Daoy (cell line): Measurements from ENCODE around the gene CSTPP1. TPM values are rescaled to one million over a fixed set of nuclear protein-coding genes. Genes with fewer than 3 reads are reported as not detected.
A peak's percentile ranks its signal among the peaks of the same experiment; 100 is the strongest.
"Not testable (repeated sequence)": the region's sequence is repeated elsewhere in the genome, so short reads cannot be mapped to it uniquely, and the experiment has no call there.

Experiments used
- DNase-seq: peaks from one replicate; pipeline ENCODE4 v3.0.0-alpha.2; 2015; ENCODE audit warnings: low read depth
- total RNA-seq: library from RNA; depleted of rRNA; stranded (reverse); fragments of >200 nt; shearing (Covaris generic); gene quantifications from 2 replicates; pipeline ENCODE4 v1.2.3, GENCODE V29; 2014

The CSTPP1 gene
- total RNA-seq, 1 experiment from 2014 or later: 16.1 TPM

DNA sequence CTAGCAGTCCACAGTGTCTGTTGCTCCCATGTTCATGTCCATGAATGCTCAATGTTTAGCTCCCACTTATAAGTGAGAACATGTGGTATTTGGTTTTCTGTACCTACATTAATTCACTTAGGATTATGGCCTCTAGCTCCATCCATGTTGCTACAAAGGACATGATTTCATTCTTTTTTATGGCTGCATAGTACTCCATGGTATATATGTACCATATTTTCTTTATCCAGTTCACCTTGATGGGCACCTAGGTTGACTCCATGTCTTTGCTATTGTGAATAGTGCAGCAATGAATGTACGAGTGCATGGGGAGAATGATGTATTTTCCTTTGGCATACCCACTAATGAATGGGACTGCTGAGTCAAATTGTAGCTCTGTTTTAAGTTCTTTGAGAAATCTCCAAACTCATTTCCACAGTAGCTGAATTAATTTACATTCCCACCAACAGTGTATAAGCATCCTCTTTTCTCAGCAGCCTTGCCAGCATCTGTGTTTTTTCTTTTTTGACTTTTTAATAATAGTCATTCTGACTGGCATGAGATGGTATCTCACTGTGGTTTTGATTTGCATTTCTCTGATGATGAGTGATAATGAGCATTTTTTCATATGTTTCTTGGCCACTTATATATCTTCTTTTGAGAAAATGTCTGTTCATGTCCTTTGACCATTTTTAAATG lies 53.4 kb downstream of the CSTPP1 start:
- not testable (repeated sequence) for DNase-seq

DNA sequence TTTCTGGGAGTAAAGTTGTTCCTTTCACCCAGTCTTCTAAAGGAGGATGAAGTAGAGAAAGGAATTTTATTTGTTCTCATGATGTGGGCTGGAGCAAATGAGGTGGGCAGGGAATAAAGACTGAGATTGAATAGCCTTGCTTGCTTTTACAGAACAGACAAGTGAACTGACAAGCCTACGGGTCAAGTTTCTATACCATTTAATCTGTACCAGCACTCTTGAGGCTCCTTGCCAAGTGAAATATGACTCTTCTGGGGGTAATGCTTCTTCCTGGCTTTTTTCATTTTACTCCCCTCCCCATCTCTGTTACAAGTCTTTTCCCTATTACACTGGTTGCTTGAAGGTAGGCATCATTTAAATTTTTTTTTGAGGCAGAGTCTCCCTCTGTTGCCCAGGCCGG lies 54.8 kb downstream of the CSTPP1 start:
- DNase-seq: no peak

DNA sequence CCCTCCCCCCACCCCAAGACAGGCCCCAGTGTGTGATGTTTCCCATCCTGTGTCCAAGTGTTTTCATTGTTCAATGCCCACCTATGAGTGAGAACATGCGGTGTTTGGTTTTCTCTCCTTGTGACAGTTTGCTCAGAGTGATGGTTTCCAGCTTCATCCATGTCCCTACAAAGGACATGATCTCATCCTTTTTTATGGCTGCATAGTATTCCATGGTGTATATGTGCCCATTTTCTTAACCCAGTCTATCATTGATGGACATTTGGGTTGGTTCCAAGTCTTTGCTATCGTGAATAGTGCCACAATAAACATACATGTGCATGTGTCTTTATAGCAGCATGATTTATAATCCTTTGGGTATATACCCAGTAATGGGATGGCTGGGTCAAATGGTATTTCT lies 55.8 kb downstream of the CSTPP1 start:
- DNase-seq: not testable (repeated sequence)

DNA sequence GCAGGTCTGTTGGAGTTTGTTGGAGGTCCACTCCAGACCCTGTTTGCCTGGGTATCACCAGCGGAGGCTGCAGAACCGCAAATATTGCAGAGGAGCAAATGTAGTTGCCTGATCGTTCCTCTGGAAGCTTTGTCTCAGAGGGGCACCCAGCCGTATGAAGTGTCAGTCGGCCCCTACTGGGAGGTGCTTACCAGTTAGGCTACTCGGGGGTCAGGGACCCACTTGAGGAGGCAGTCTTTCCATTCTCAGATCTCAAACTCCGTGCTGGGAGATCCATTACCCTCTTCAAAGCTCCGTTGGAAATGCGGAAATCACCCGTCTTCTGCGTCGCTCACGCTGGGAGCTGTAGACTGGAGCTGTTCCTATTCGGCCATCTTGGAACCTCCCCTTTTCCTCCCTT lies 61.2 kb downstream of the CSTPP1 start:
- DNase-seq: not testable (repeated sequence)

DNA sequence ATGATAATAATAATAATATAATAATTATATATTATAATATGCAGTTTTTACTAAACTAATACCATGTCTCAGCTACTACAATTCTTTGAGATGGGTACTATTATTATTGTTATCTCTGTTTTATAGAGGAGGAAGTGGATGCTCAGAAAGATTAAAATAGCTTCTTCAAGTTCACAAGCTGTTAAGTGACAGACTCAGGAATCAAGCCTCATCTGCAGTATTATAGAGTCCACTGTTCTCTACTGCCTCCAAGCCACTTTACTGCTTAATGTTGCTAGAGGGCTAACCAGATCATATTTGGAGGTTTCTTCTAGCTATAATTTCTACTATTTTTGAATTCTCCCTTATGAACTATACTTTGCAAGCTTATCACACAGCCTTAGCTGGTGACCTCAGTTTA lies 62.7 kb downstream of the CSTPP1 start:
- no peak for DNase-seq

DNA sequence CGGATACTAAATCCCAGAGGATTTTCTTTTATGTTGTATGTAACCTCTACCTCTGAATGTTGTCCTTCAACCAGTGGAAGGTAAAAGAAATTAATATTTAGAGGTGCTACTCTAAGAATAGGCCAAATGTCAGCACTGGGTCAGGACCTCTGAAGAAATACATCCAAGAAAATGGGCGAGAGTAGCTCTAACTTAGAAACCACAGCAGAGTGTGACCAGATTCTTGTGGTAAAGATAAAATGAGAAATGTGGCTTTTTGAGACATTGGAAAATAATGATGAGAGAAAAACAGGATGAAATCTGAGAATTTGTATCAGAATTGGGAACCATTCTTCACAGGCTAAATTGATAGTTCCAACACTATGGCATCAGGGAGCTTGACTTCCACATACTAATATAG lies 63.5 kb downstream of the CSTPP1 start:
- DNase-seq: no peak

DNA sequence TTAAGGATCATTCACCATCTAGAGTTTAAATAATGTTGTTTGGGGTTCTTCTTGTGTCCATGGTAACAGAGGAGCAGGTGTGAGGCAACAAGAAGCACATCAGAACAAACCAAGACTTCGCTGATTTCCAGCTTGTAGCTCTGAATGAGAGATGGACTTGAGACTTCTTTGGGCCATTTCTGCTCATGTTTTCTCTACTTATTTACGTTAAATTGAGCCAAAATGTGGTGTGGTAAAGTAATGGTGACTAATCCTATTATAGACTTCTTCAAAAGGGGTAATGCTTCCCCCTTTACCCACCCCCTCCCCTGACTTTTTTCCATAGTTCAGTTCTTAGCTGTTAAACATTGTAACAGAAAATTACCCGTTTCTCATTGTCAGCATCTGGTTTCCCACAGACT lies 65.2 kb downstream of the CSTPP1 start:
- DNase-seq: no peak

DNA sequence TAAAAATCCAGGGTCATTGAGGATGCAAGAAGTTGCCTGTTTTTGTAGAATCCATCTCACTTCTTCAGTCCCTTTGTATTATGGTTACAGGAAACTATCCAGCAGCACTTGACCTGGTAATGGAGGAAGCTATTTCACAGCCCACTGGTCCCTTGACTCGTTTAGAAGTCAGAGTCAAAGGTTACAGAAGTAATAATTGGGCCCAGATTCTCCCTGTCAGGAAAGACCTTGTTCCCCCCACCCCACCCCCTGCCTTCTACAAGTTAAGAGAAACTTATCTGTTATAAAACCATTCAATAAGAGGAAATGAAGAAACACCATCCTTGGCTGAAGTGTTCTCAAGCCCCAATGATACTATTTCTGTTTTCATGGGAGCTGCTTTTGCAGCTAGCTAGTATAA lies 65.8 kb downstream of the CSTPP1 start:
- no peak for DNase-seq

DNA sequence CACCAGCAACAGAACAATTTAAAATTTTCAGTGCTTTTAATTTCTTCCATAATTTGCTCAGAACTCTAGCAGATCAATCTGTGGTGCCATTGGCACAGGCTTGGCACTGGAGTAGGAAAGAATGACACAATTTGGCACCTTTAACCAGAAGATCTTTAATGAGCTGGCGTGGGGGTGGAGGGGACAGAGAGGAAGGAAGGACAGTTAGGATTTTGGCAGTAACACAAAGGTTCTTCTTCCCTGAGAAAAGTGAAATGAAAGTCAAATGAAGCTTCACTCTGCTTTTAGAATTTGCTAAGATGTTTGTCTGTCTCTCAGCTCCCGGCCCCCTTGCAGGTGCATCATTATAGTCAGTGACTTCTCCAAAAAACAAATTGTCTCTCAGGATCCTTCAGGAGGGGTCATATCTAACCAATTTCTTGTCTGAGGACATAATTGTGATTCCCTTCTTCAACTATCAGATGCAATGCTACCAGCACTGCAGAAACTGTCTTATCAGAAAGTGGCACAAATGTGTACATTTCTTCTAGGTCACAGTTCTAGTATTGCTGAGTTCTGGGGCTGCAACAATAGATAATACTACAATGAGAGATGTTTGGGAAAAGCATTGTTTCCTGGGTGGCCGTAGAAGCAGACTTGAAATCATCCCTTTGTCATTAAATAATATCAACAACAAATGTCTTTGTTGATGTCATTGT lies 66.8 kb downstream of the CSTPP1 start:
- DNase-seq: no peak

DNA sequence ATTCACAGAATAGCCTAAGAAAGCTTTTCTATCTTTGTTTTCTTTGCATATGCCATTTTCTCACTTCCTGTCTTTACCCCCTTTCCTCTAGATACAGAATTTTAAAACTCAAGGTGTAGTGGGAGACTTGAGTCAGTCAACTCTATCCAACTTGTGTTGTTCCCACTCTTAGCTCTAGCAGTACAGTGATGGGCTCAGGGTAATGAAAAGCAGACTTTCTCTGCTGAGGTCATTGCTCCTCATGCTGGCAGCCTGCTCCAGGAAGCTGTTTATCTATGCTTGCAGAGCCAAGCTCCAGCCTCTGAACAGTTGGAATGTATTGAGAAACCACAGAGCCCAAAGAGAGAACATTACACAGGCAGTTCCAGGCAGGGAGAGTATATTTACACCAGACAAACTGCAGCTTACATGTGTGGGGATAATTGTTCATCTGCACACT lies 68.1 kb downstream of the CSTPP1 start:
- peak; percentile 82 for DNase-seq

DNA sequence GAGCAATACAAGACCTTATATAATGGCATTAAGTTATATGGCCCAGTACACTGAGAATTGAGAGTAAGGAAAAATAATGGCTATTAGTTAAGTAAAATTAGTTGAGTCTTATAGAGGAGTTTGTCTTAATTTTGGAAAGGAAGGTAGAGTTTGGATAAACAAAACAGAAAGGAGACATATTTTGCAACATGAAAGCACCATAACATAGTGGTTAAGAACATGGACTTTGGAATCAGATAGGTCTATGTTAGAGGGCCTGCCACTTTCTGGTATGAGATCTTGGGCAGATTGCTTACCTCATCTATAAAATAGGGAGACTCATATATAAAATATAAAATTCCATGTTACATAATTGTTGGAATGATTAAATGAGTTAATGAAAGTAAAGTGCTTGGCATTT lies 68.9 kb downstream of the CSTPP1 start:
- DNase-seq: no peak

DNA sequence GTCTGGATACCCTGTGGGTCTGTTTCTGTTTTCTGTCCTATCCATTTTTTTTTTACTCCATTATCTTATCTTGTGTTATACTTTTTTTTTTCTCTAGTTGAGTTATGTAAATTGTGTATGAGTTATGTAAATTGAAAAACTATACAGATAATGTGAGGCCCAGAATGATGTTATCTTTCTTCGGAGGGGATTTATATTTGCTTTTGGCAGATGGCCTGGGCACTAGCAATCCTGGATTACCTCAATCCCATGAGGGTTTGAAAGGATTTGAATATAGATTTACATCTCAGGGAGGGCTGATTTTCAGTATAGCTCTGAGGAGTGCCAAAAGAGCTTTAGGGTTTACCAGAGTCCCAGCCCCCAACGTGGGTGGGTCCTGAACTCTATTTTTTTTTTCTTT lies 71.0 kb downstream of the CSTPP1 start:
- no peak for DNase-seq

DNA sequence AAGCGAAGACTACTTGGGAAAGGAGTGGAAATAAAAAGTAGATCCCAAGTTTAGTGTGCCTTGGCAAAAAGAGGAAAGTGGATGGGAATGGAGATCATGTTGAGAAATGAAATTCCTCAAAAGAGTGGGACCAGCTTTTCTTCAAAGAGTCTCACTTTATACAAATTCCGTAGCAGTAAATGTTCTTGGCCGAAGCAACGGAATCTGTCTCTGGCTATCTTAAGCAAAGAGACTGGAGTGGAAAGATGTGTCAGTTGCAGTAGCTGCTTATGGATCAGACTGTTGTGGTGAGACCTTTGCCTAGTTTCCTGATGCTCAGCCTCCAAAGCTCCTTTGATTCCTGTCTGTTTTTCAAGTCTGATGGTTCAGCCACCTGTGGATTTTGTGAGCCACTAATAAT lies 73.6 kb downstream of the CSTPP1 start:
- no peak for DNase-seq

DNA sequence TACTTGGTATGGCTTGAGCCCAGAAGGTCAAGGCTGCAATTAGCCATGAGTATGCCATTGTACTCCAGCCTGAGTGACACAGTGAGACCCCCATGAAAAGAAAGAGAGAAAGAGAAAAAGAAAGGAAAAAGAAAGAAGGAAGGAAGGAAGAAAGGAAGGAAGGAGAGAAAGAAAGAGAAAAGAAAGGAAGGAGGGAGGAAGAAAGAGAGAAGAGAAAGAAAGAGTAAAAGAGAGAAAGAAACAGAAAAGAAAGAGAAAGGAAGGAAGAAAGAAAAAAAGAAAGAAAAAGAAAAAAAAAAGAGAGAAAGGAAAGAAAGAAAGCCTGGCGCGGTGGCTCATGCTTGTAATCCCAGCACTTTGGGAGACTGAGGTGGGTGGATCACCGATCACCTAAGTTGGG lies 77.5 kb downstream of the CSTPP1 start:
- no peak for DNase-seq

DNA sequence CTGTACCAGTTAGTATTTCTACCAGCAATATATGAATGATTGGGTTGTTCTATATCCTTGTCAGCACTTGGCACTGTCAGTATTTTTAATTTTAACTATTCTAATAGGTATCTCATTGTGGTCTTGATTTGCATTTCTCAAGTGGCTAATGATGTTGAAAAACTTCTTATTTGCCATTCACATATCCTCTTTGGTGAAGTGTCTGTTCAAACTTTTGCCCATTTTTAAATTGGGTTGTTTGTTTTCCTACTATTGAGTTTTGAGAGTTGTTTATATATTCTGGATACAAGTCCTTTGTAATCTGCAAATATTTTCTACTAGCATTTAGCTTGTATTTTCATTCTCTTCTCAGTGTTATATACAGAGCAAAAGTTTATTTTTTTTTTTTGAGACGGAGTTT lies 82.1 kb downstream of the CSTPP1 start:
- no peak for DNase-seq

DNA sequence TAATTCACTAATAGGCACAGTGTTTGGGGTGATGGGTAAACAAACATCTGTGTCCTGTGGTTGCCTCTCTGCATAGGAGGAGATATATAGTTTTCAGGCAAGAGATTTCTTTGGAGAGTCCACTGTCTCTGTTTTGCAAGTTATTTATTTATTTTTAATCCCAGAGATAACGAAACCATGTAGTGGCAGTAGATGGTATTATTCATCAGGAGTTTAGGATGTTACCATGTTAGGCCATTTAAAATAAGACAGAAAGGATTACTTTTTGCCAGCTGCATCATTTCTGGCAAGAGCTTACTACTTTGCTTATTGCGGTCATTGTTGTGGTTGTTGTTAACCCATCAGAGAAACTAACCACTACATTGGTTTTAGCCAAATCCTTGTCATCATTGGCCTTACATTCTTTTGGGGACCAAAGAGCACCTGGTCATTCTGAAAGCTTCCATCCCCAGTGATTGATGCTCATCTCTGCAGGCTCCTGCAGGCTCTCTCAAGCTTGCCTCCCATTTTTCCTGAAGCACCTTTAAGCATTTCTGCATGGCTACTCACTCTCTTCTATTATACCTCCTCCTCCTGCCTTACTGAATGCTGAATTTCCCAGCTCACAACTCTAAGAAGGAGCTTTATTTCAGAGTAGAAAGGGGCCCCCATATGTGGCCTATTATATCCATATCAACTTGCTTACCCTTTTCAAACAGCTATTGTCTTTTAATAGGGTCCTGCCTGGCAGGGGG lies 84.4 kb downstream of the CSTPP1 start:
- no peak for DNase-seq

DNA sequence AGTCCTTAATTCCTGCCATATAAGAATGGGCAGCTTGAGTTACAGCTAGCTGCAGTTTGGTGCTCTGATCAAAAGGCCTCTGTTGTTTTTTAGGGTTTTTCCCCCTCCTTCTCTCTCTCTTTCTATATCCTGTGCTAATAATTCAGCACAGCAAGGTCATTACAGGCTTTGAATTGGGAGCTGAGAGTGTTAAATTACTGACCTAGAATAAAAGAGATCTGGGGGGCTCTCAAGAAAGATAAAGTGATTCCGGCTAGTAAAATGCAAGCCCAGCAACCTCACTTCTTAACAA lies 84.9 kb downstream of the CSTPP1 start:
- no peak for DNase-seq

DNA sequence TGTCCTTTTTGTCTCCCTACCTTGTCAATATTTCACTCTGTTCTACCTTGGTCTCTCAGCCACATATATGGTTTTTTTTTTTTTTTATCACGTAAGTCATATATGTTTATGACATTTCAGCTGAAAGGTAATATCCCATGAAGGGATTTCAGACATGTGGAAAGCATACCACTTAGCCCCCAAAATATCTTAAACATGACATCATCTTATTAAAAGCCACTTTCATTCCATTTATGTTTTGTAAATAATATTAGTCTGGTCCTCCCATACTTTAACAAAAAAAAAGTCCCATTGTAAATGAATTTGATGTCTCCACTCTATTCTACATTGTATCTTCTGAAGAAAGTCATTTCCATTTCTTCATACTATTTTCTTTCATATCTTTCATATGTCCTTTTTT lies 85.4 kb downstream of the CSTPP1 start:
- no peak for DNase-seq

DNA sequence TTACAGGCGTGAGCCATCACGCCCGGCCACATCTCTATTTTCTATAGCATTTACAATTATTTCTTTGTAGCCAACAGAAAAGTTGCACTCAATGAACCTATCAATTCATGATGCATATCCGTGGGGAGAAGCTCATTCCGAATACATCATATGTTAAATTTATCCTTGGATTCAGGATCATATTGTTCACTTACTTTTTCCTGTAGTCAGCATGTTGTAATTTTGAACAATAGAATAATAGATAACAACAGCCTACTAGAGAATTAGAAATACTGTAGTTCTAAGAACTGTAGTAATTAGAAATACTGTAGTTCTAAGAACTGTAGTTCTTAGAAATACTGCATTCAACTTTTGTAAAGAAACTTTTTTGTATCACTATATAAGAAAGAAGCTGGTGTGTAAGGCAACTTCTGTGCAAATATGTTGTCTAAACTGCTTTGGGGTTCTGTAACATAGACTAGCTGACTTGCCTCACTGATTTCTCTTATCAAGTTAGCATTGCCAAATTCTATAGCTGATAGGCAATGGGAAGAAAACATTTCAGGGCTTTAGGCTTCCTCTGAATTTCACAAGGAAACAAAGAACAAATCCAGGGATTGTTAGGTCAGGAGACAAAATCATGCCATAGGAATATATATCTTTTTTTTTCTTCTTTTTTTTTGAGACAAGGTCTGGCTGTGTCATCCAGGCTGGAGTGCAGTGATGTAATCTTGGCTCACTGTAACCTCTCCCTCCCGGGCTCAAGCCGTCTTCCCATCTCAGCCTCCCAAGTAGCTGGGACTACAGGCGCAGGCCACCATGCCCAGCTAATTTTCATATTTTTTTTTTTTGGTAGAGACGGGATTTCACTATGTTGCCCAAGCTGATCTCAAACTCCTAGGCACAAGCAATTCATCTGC lies 91.9 kb downstream of the CSTPP1 start:
- DNase-seq: peak; percentile 15

DNA sequence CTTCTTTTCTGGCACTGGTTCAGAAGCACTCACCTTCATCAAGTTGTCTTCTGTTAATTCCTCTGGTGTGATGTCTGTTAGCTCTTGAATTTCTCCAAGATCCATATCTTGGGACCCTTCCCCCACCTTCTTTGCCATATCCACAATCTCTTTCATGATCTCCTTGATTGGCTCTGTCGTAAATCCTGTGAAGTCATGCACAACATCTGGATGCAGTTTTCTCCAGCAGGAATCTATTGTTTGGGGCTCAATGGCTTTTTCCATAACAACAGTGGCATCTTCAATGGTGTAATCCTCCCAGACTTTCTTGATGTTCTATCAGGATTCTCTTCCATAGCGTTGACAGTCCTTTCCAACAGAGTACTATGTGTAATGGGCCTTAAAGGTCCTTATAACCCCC lies 96.9 kb downstream of the CSTPP1 start:
- no peak for DNase-seq

DNA sequence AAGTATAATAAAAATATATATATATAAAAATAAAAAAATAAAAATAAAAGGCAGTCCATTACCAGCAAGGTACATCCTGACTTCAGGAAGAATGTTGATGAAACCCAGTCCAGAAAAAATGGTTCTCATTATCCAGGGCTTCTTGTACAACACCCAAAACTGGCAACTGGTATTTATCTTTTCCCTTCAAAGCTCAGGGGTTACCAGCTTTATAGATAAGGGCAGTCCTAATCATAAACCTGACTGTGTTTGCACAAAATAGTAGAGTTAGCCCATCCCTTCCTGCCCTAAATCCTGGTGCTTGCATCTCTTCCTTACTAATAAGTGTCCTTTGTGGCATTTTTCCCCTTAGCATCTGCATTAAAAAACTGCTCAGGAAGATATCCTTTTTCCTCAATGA lies 97.5 kb downstream of the CSTPP1 start:
- DNase-seq: no peak

DNA sequence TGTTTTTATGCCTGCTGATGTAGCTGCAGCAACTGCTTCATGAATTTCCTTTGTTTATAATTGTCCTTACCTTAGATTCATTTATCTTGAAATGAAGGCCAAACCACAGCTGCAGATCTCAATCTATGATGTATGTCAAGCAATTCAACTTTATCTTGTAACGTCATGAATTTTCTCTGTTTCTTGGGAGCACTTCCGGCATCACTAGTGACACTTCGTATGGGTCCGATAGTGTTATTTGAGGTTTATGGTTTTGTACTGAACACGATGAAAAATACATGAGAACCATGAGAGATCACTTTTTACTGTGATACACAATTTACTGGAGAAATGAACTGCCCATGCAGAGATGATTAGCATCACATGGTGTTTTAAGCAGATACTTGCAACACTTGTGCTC lies 98.5 kb downstream of the CSTPP1 start:
- no peak for DNase-seq
